OCI-LY3 (cell line): ENCODE measurements around the gene SASH1.

ENCODE experiments used
- EZH2phosphoT487 ChIP-seq: fragments of 200-600 bp; shearing (Covaris generic); IDR thresholded peaks from 2 replicates; pipeline ENCODE4 v1.6.1; 2018; ENCODE audit warnings: antibody characterized with exemption, mixed run types, low read depth
- TF ChIP-seq, protein P1 (sequence below): fragments of 200-600, 300-600 bp; sonication (generic); IDR thresholded peaks from 2 replicates; pipeline ENCODE4 v1.5.1; 2014; ENCODE audit warnings: antibody characterized with exemption, low read length, low read depth

DNA sequence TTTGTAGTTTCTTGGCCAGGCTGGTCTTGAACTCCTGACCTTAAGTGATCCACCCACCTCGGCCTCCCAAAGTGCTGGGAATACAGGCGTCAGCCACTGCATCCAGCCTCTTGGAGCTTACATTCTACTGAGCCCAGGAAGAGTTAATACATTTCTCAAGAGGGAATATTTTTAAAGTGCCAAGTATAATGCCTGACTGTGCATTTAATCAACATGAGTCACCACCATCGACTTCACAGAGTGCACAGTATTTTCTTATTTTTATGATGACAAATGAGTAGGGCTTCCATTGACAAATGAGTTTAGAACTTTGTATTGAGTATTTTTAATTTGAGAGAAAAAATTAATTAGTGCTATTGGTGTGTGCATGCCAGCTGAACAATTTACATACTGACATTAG is 72.2 kb downstream of the SASH1 start:
- no peak for TF ChIP-seq EZH2phosphoT487
- TF ChIP-seq, protein P1, sequence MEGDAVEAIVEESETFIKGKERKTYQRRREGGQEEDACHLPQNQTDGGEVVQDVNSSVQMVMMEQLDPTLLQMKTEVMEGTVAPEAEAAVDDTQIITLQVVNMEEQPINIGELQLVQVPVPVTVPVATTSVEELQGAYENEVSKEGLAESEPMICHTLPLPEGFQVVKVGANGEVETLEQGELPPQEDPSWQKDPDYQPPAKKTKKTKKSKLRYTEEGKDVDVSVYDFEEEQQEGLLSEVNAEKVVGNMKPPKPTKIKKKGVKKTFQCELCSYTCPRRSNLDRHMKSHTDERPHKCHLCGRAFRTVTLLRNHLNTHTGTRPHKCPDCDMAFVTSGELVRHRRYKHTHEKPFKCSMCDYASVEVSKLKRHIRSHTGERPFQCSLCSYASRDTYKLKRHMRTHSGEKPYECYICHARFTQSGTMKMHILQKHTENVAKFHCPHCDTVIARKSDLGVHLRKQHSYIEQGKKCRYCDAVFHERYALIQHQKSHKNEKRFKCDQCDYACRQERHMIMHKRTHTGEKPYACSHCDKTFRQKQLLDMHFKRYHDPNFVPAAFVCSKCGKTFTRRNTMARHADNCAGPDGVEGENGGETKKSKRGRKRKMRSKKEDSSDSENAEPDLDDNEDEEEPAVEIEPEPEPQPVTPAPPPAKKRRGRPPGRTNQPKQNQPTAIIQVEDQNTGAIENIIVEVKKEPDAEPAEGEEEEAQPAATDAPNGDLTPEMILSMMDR: no peak
